Adrenal gland (tissue), 5 donors: ENCODE data around the gene CACNA1C.

ENCODE experiments used
- POLR2A ChIP-seq, 2 donors: fragments of 450-650 bp; IDR thresholded peaks; one replicate each; pipeline ENCODE4 v1.6.1; 2017; ENCODE audit warnings: antibody characterized with exemption in 2 of 2, mild to moderate bottlenecking in 2 of 2, moderate library complexity in 1 of 2
- TF ChIP-seq, protein P1 (sequence below), 6 experiments: fragments of 450-650 bp in 4 of 6; fragments of 200-600 bp in 2 of 6; sonication (generic) in 1 of 6; IDR thresholded peaks; 1 replicate in 5 of 6; 2 replicates in 1 of 6; pipeline versions ENCODE4 v1.5.1 to v1.8.0; 2016 to 2021; ENCODE audit warnings: antibody characterized with exemption in 6 of 6, mild to moderate bottlenecking in 2 of 6, moderate library complexity in 1 of 6
- donor health status: DM: no; HTN: no; CAD: no.

GRCh38 chr12:2624543-2625288 lies 571.9 kb downstream of the CACNA1C start:
- TF ChIP-seq, protein P1, sequence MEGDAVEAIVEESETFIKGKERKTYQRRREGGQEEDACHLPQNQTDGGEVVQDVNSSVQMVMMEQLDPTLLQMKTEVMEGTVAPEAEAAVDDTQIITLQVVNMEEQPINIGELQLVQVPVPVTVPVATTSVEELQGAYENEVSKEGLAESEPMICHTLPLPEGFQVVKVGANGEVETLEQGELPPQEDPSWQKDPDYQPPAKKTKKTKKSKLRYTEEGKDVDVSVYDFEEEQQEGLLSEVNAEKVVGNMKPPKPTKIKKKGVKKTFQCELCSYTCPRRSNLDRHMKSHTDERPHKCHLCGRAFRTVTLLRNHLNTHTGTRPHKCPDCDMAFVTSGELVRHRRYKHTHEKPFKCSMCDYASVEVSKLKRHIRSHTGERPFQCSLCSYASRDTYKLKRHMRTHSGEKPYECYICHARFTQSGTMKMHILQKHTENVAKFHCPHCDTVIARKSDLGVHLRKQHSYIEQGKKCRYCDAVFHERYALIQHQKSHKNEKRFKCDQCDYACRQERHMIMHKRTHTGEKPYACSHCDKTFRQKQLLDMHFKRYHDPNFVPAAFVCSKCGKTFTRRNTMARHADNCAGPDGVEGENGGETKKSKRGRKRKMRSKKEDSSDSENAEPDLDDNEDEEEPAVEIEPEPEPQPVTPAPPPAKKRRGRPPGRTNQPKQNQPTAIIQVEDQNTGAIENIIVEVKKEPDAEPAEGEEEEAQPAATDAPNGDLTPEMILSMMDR (IDR thresholded peaks at IDR 0.05) = no peak
- TF ChIP-seq POLR2A (IDR thresholded peaks at IDR 0.05) = no peak
